DND-41 (cell line): Measurements from ENCODE around the gene TBC1D21.

Experiments used
- ATAC-seq: fragments of 200-7000 bp; cut with Tn5 transposase; 3 replicates; pipeline ENCODE4 v1.9.1; 2021; ENCODE audit warnings: low read depth; ENCODE audit not compliant: insufficient read depth
- DNase-seq: peaks from one replicate; pipeline ENCODE4 v3.0.0-alpha.2; 2020
- H2AFZ ChIP-seq: 2 replicates; pipeline ENCODE4 v1.6.0; 2012; ENCODE audit warnings: low read depth, low read length
- H3K27ac ChIP-seq: 2 replicates; pipeline ENCODE4 v1.5.1; 2012; ENCODE audit warnings: low read length, inconsistent platforms
- H3K27me3 ChIP-seq: fragments of 200-600 bp; sonication (generic); 2 replicates; pipeline ENCODE4 v1.6.0; 2012; ENCODE audit warnings: low read length, mild to moderate bottlenecking, inconsistent platforms; ENCODE audit not compliant: insufficient read depth, poor library complexity
- H3K36me3 ChIP-seq: 2 replicates; pipeline ENCODE4 v1.5.1; 2012; ENCODE audit warnings: low read length, inconsistent platforms; ENCODE audit not compliant: insufficient read depth
- H3K4me1 ChIP-seq: 2 replicates; pipeline ENCODE4 v1.5.1; 2012; ENCODE audit warnings: mild to moderate bottlenecking, low read length; ENCODE audit not compliant: insufficient read depth
- H3K4me2 ChIP-seq: 2 replicates; pipeline ENCODE4 v1.6.0; 2012; ENCODE audit warnings: mild to moderate bottlenecking, moderate library complexity, low read length, inconsistent platforms; ENCODE audit not compliant: insufficient read depth
- H3K4me3 ChIP-seq, 2 experiments: fragments of 200-600 bp in 1 of 2; shearing (Covaris generic) in 1 of 2; 2 replicates each; pipeline ENCODE4 v1.5.1; 2012 to 2016; ENCODE audit warnings: inconsistent platforms in 2 of 2, low read length in 2 of 2, mild to moderate bottlenecking in 2 of 2, low read depth in 1 of 2, moderate library complexity in 1 of 2
- H3K79me2 ChIP-seq: 2 replicates; pipeline ENCODE4 v1.6.0; 2012; ENCODE audit warnings: low read length, inconsistent platforms; ENCODE audit not compliant: insufficient read depth
- H3K9ac ChIP-seq: 2 replicates; pipeline ENCODE4 v1.6.0; 2012; ENCODE audit warnings: low read depth, mild to moderate bottlenecking, inconsistent platforms, low read length, moderate library complexity
- H3K9me3 ChIP-seq: 2 replicates; pipeline ENCODE4 v1.5.1; 2012; ENCODE audit warnings: low read length, moderate library complexity, mild to moderate bottlenecking, inconsistent platforms; ENCODE audit not compliant: insufficient read depth, severe bottlenecking
- H4K20me1 ChIP-seq: 2 replicates; pipeline ENCODE4 v1.6.0; 2012; ENCODE audit warnings: low read length; ENCODE audit not compliant: insufficient read depth
- EZH2 ChIP-seq: IDR thresholded peaks from 3 replicates; pipeline ENCODE4 v1.6.1; 2012; ENCODE audit warnings: borderline replicate concordance, low read depth, mild to moderate bottlenecking, moderate library complexity, low read length, inconsistent platforms; ENCODE audit not compliant: severe bottlenecking
- TF ChIP-seq, protein P1 (sequence below): IDR thresholded peaks from 2 replicates; pipeline ENCODE4 v1.5.1; 2012; ENCODE audit warnings: borderline replicate concordance, low read length, moderate library complexity, mild to moderate bottlenecking; ENCODE audit not compliant: poor library complexity, severe bottlenecking; ENCODE audit errors: extremely low read depth

The TBC1D21 gene

DNA sequence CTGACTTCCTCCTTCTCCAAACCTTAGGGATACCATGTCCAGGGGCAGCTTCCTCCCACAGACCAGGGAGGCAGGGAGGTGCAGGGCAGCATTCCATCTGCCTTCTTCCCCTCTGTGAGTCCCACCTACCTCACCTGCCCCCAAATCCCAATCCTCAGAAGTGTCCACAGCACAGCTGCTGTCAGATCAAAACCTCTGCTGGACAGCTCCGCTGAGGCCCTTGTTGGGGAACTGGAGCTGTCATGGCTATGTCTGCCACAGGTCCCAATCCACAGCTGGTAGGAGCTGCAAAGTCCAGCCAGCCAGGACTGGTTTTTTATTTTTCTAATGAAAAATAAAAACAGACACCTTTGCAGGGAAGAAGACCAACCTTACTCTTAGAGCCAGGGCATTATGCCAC lies 40.7 kb upstream of the TBC1D21 start:
- no peaks in the 10 kb centered on the region for H3K79me2 ChIP-seq
- H3K27me3 ChIP-seq = no peaks in the 10 kb centered on the region
- no peak overlapping the region for H3K4me3 ChIP-seq
- H2AFZ ChIP-seq = no peak overlapping the region
- H3K9ac ChIP-seq = no peak overlapping the region
- ATAC-seq (no peak), DNase-seq (no peak)
- no peaks in the 10 kb centered on the region for H3K36me3 ChIP-seq
- TF ChIP-seq, protein P1, sequence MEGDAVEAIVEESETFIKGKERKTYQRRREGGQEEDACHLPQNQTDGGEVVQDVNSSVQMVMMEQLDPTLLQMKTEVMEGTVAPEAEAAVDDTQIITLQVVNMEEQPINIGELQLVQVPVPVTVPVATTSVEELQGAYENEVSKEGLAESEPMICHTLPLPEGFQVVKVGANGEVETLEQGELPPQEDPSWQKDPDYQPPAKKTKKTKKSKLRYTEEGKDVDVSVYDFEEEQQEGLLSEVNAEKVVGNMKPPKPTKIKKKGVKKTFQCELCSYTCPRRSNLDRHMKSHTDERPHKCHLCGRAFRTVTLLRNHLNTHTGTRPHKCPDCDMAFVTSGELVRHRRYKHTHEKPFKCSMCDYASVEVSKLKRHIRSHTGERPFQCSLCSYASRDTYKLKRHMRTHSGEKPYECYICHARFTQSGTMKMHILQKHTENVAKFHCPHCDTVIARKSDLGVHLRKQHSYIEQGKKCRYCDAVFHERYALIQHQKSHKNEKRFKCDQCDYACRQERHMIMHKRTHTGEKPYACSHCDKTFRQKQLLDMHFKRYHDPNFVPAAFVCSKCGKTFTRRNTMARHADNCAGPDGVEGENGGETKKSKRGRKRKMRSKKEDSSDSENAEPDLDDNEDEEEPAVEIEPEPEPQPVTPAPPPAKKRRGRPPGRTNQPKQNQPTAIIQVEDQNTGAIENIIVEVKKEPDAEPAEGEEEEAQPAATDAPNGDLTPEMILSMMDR = no peak
- no peak for TF ChIP-seq EZH2
- no peak overlapping the region for H3K27ac ChIP-seq
- no peaks in the 10 kb centered on the region for H3K9me3 ChIP-seq
- H4K20me1 ChIP-seq = no peaks in the 10 kb centered on the region
- H3K4me1 ChIP-seq = no peaks in the 10 kb centered on the region
- no peak overlapping the region for H3K4me2 ChIP-seq

DNA sequence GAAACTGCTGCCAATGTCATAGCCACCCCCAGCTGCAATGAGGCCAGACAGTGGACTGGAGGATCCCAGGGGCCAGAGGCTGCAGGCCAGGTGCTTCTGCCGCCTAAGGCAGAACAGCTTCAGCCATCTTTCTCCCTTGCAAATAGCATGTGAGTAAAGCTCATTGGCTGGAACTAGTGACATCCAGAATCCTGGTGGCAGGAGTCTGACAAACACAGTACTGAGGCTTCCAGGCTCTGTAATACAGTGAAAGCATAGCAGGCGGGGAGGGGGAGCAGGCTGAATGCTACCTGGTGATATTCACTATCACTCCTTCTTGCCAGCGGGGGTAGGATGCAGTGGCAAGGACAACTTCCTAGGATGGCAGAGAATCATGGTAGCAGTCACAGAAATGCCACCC lies 36.5 kb upstream of the TBC1D21 start:
- no peak for TF ChIP-seq EZH2
- TF ChIP-seq, protein P1 = no peak
- ATAC-seq = no peak

DNA sequence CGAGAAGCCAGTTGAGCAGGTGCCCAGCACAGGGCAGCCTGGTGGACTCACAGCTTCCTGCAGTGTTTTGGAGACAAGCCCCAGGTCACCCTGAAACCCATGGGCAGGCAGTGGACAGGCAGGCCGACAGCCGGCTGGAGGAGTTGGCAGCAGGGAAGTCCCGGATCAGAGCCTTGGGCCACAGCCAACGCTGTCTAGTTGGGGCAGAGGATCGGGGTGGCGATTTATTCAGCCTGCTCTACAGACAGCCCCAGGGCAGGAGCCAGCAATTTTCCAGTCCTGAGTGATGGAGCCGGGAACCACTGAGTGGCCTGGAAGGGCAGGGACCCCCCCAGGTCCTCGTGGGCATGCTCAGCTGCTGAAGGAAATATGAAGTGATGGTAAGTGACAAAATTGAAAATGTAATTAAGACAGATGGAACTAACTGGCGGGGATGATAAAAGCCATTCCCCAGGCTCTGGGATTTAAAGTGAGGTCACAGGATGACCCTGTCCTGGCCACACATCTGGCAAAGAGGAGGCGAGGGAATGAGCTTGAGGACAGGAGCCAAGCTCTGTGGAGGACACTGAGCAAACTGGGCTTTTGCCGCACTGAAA lies 34.4 kb upstream of the TBC1D21 start:
- H3K4me1 ChIP-seq = no peaks in the 10 kb centered on the region
- H3K9me3 ChIP-seq = no peaks in the 10 kb centered on the region
- no peaks in the 10 kb centered on the region for H3K79me2 ChIP-seq
- no peak overlapping the region for H2AFZ ChIP-seq
- TF ChIP-seq EZH2 = no peak
- TF ChIP-seq, protein P1 = no peak
- no peaks in the 10 kb centered on the region for H3K27me3 ChIP-seq
- DNase-seq = no peak
- no peak for ATAC-seq
- no peak overlapping the region for H3K27ac ChIP-seq
- no peak overlapping the region for H3K4me3 ChIP-seq
- no peaks in the 10 kb centered on the region; the same call in 1 of the 2 replicates for H4K20me1 ChIP-seq
- H3K36me3 ChIP-seq = no peaks in the 10 kb centered on the region
- no peak overlapping the region for H3K9ac ChIP-seq
- no peak overlapping the region for H3K4me2 ChIP-seq

More for the DNA sequence above, 36.5 kb upstream of the TBC1D21 start:
- Histone ChIP-seq H3K36me3 (no peaks in the 10 kb centered on the region), H3K27ac (no peak overlapping the region), H3K4me2 (no peak overlapping the region), H3K9ac (no peak overlapping the region), H4K20me1 (no peaks in the 10 kb centered on the region; the same call in 1 of the 2 replicates), H3K9me3 (no peaks in the 10 kb centered on the region), H3K79me2 (no peaks in the 10 kb centered on the region), H3K27me3 (no peaks in the 10 kb centered on the region), H3K4me1 (no peaks in the 10 kb centered on the region), H2AFZ (no peak overlapping the region), H3K4me3 (no peak overlapping the region)
- no peak for DNase-seq
